ENCODE measurements around the gene GALNT7.
"Not testable (repeated sequence)": the region's sequence is repeated elsewhere in the genome, so short reads cannot be mapped to it uniquely, and the experiment has no call there.

GALNT7 gene, protein sequence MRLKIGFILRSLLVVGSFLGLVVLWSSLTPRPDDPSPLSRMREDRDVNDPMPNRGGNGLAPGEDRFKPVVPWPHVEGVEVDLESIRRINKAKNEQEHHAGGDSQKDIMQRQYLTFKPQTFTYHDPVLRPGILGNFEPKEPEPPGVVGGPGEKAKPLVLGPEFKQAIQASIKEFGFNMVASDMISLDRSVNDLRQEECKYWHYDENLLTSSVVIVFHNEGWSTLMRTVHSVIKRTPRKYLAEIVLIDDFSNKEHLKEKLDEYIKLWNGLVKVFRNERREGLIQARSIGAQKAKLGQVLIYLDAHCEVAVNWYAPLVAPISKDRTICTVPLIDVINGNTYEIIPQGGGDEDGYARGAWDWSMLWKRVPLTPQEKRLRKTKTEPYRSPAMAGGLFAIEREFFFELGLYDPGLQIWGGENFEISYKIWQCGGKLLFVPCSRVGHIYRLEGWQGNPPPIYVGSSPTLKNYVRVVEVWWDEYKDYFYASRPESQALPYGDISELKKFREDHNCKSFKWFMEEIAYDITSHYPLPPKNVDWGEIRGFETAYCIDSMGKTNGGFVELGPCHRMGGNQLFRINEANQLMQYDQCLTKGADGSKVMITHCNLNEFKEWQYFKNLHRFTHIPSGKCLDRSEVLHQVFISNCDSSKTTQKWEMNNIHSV

GRCh38 chr4:173168396-173169177 is at the start of gene GALNT7:
TSS of gene GALNT7 (plus strand) at chr4:173168811. CDS start at chr4:173168836, 25 bp downstream.
- peak; percentile 27 to 66 for DNase-seq

- not testable (repeated sequence) for DNase-seq
Observed at GRCh38 chr4:173118819-173119218, 49.8 kb upstream of the GALNT7 start.

GRCh38 chr4:173119818-173120217 is 48.8 kb upstream of the GALNT7 start:
- no peak for DNase-seq

- DNase-seq: no peak
Observed at GRCh38 chr4:173121076-173121561, 47.5 kb upstream of the GALNT7 start.

- DNase-seq: no peak
Observed at GRCh38 chr4:173124209-173124865, 44.3 kb upstream of the GALNT7 start.

DNA sequence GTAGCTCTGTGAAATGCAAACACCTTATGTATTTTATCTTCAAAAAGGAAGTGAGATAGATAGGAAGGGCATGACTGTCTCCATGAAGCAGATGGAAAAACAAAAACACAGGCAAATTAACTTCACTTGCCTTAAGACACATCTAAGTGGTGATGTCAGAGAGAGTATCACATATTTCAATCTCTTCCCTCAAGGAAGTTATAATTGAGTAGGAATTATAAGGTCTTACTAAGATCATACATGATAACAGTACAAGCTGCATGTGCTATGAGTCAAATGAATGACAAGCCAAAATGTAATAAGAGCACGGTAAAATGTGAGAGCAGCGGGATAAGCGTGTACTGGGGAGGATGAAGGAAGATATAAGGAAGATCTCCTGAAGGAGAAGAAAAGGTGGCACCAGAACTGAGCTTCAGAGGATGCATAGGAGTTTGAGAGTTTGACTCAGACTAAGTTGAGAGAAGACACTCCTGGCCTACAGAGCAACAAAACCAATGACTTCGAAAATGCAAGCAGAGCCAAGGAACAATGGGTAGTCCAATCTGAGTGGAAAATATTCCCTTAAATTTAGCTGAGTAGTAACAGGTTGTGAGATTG is 43.3 kb upstream of the GALNT7 start:
- DNase-seq: no peak

DNA sequence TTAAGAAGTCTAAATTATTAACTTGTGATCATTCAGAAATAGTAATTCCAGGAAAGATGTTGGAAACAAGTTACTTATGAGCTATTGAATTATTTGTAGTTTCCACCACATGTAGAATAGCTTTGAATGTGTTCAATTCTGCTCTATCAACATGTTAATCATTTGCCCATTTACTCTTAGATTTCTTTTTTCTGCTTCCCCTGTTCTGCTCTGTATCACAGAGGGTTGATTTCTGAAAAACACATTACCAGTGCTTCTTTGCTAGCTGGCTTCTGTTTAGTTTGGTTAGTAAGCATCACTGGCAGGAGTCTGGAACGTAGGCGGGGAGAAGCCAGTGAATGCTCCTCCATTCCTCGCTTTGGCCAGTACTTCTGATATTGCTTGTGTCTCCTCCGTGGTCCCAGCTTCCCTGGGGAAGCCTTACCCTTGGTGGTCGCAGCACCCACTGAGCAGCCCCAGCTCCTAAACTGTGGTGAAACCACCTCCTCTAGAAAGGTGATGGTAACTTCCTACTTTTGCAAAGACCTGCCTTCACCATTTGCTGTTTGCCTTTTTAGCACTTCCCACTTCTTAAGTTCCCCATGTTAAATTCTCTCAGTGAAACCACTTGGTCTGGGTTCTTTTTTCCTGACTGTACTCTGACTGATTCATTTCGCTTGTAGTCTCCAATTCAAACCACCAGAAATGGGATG is 40.3 kb upstream of the GALNT7 start:
- DNase-seq: no peak

DNA sequence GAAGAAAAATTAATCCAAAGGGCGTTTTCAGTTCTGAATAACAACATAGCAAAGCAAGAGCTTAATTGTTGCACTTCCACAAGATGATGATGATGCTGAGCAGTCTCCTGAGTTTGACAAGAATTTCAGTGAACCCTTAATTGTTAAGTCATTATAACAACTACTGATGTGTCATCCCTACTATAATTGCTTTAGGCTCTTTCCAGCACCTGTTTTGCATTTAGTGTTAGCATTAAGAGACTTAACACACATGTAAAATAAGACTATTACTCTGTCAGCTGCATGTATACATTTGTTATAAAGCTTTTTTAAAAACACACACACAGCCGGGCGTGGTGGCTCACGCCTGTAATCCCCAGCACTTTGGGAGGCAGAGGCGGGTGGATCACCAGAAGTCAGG is 37.9 kb upstream of the GALNT7 start:
- no peak for DNase-seq

GRCh38 chr4:173134426-173134825 is 34.2 kb upstream of the GALNT7 start:
- no peak for DNase-seq

GRCh38 chr4:173135241-173135847 is 33.3 kb upstream of the GALNT7 start:
- no peak for DNase-seq

DNA sequence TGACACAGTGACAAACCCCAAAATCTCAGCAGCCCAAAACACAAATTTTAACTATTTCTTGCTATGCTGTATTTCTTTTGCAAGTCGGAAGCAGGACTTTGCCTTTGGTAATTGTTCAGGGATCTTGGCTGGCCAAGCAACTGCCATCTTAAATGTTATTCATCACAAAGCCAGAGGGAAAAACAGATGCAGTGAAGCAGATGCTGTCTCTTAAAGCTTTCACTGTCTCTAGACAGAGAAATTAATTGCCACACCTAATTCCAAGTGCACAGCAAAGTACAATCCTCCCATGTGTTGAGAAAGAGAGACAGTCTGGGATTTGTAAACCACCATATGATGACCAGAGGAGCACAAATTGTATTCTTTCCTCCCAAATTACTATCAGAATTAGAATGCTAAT is 30.0 kb upstream of the GALNT7 start:
- no peak for DNase-seq

DNA sequence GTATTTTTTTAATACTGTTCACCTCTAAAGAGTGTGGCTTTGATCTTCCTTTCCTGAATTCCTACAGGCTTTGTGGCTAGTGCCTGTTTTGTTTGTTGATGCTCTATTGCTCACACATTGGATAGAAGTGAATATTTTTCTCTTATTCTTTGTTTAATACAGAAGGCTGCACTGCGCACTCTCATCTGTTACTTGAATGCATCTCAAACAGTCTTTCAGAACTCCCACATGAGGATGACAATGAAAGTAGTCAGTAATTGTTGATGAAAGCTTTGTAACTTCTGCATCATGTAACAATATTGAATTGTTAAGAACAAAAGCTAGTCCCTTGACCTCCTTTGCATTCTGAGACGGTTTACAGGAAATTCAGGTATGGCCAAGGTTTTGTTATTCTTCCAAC is 29.1 kb upstream of the GALNT7 start:
- no peak for DNase-seq

- DNase-seq: no peak
Observed at GRCh38 chr4:173145131-173145530, 23.5 kb upstream of the GALNT7 start.

DNA sequence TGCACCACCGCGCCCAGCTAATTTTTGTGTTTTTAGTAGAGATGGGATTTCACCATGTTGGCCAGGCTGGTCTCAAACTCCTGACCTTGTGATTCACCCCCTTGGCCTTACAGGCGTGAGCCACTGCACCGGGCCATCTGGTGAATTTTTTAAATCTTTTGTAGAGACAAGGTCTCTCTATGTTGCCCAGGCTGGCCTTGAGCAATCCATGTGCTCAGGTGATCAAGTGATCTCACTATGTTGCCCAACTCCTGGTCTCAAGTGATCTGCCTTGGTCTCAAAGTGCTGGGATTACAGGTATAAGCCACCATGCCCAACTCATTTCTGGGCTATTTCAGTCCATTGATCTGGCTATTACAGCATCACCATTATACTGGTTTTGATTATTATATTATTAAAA is 22.2 kb upstream of the GALNT7 start:
- DNase-seq: no peak

- no peak for DNase-seq
Observed at GRCh38 chr4:173151496-173151895, 17.1 kb upstream of the GALNT7 start.

DNA sequence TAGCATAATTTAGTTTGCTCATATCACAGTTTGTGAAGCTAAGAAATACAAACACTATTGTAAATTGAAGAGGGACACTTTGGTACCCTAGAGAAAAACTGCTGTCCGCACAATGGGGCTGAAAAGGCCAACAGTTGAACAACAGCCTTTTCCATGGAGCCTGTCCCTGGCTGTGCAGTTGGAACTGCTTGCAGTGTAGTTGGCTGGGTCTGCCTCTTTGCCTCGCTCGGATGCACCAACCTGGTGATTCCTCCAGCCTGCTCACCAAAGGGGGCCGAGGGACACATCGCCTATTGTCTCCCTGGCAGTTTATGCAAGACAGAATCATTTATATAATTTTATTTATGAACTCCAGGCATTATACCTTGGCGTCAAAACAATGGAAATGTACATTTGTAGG is 16.5 kb upstream of the GALNT7 start:
- DNase-seq: no peak

GRCh38 chr4:173153445-173153844 is 15.2 kb upstream of the GALNT7 start:
- DNase-seq: no peak

- DNase-seq: no peak
Observed at GRCh38 chr4:173159791-173160190, 8.8 kb upstream of the GALNT7 start.

GRCh38 chr4:173160871-173161270 is 7.7 kb upstream of the GALNT7 start:
- DNase-seq: no peak

GRCh38 chr4:173161311-173161710 is 7.3 kb upstream of the GALNT7 start:
- no peak for DNase-seq

GRCh38 chr4:173165706-173166105 is 2.9 kb upstream of the GALNT7 start:
- DNase-seq: no peak
